DND-41 (cell line): ENCODE data around the gene CRACR2B.
A peak's percentile ranks its signal among the peaks of the same experiment; 100 is the strongest.

Experiments used
- ATAC-seq: fragments of 200-7000 bp; cut with Tn5 transposase; 3 replicates; pipeline ENCODE4 v1.9.1; 2021; ENCODE audit warnings: low read depth; ENCODE audit not compliant: insufficient read depth
- DNase-seq: peaks from one replicate; pipeline ENCODE4 v3.0.0-alpha.2; 2020
- H2AFZ ChIP-seq: 2 replicates; pipeline ENCODE4 v1.6.0; 2012; ENCODE audit warnings: low read depth, low read length
- H3K27ac ChIP-seq: 2 replicates; pipeline ENCODE4 v1.5.1; 2012; ENCODE audit warnings: low read length, inconsistent platforms
- H3K27me3 ChIP-seq: fragments of 200-600 bp; sonication (generic); 2 replicates; pipeline ENCODE4 v1.6.0; 2012; ENCODE audit warnings: low read length, mild to moderate bottlenecking, inconsistent platforms; ENCODE audit not compliant: insufficient read depth, poor library complexity
- H3K36me3 ChIP-seq: 2 replicates; pipeline ENCODE4 v1.5.1; 2012; ENCODE audit warnings: low read length, inconsistent platforms; ENCODE audit not compliant: insufficient read depth
- H3K4me1 ChIP-seq: 2 replicates; pipeline ENCODE4 v1.5.1; 2012; ENCODE audit warnings: mild to moderate bottlenecking, low read length; ENCODE audit not compliant: insufficient read depth
- H3K4me2 ChIP-seq: 2 replicates; pipeline ENCODE4 v1.6.0; 2012; ENCODE audit warnings: mild to moderate bottlenecking, moderate library complexity, low read length, inconsistent platforms; ENCODE audit not compliant: insufficient read depth
- H3K4me3 ChIP-seq, 2 experiments: fragments of 200-600 bp in 1 of 2; shearing (Covaris generic) in 1 of 2; 2 replicates each; pipeline ENCODE4 v1.5.1; 2012 to 2016; ENCODE audit warnings: inconsistent platforms in 2 of 2, low read length in 2 of 2, mild to moderate bottlenecking in 2 of 2, low read depth in 1 of 2, moderate library complexity in 1 of 2
- H3K79me2 ChIP-seq: 2 replicates; pipeline ENCODE4 v1.6.0; 2012; ENCODE audit warnings: low read length, inconsistent platforms; ENCODE audit not compliant: insufficient read depth
- H3K9ac ChIP-seq: 2 replicates; pipeline ENCODE4 v1.6.0; 2012; ENCODE audit warnings: low read depth, mild to moderate bottlenecking, inconsistent platforms, low read length, moderate library complexity
- H3K9me3 ChIP-seq: 2 replicates; pipeline ENCODE4 v1.5.1; 2012; ENCODE audit warnings: low read length, moderate library complexity, mild to moderate bottlenecking, inconsistent platforms; ENCODE audit not compliant: insufficient read depth, severe bottlenecking
- H4K20me1 ChIP-seq: 2 replicates; pipeline ENCODE4 v1.6.0; 2012; ENCODE audit warnings: low read length; ENCODE audit not compliant: insufficient read depth
- EZH2 ChIP-seq: IDR thresholded peaks from 3 replicates; pipeline ENCODE4 v1.6.1; 2012; ENCODE audit warnings: borderline replicate concordance, low read depth, mild to moderate bottlenecking, moderate library complexity, low read length, inconsistent platforms; ENCODE audit not compliant: severe bottlenecking
- TF ChIP-seq, protein P1 (sequence below): IDR thresholded peaks from 2 replicates; pipeline ENCODE4 v1.5.1; 2012; ENCODE audit warnings: borderline replicate concordance, low read length, moderate library complexity, mild to moderate bottlenecking; ENCODE audit not compliant: poor library complexity, severe bottlenecking; ENCODE audit errors: extremely low read depth

Gene CRACR2B

DNA sequence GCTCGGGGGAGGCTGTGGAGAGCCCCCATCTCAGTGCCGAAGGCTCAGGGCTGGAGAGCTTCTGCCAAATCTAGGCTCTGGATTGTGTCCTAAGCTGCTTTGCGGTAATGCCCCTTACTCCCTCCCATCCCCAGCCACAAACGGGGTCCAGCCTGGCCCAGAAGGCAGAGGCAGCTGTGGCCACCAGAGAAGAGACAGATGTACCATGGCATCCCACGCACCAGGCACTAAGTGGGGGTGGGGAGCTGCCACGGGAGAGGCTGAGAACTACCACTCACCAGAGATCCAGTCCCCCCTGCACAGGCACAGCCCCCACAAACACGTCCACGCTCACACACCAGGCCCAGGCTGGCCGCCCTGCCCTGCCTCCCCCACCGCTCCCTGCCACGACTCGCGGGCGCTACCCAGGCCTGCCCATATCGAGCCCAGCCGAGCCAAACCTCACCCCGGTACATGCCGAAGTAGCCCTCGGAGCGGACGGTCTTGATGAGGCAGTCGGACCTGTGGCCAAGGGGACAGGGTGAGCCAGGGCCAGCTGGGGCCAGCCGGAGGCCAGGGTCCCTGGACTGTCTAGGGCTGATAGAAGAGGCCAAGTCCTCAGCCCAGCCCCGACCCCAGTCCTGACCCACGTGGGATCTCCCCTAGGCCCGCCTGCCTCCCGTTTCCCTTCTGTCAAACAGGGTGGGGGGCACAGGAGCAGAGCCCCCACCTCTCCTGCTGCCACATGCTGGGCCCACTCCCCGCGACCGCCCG is 33.5 kb upstream of the CRACR2B start:
- H3K9ac ChIP-seq, result no peak overlapping the region
- H3K27ac ChIP-seq, result no peak overlapping the region
- peaks cover 20% of the 10 kb centered on the region for H3K79me2 ChIP-seq
- no peak for DNase-seq
- H3K4me2 ChIP-seq, result 0 out of 2 replicates have a peak overlapping the region, but pooled peaks have one; percentile 14
- H4K20me1 ChIP-seq, result peaks cover 43% of the 10 kb centered on the region
- H3K36me3 ChIP-seq, result peaks cover 33% of the 10 kb centered on the region
- ATAC-seq, result no peak
- peaks cover 37% of the 10 kb centered on the region for H3K4me1 ChIP-seq
- TF ChIP-seq, protein P1, sequence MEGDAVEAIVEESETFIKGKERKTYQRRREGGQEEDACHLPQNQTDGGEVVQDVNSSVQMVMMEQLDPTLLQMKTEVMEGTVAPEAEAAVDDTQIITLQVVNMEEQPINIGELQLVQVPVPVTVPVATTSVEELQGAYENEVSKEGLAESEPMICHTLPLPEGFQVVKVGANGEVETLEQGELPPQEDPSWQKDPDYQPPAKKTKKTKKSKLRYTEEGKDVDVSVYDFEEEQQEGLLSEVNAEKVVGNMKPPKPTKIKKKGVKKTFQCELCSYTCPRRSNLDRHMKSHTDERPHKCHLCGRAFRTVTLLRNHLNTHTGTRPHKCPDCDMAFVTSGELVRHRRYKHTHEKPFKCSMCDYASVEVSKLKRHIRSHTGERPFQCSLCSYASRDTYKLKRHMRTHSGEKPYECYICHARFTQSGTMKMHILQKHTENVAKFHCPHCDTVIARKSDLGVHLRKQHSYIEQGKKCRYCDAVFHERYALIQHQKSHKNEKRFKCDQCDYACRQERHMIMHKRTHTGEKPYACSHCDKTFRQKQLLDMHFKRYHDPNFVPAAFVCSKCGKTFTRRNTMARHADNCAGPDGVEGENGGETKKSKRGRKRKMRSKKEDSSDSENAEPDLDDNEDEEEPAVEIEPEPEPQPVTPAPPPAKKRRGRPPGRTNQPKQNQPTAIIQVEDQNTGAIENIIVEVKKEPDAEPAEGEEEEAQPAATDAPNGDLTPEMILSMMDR, result no peak
- no peak for TF ChIP-seq EZH2
- no peaks in the 10 kb centered on the region for H3K27me3 ChIP-seq
- H3K9me3 ChIP-seq, result no peaks in the 10 kb centered on the region
- no peak overlapping the region for H2AFZ ChIP-seq
- H3K4me3 ChIP-seq, result no peak overlapping the region

- Histone ChIP-seq H3K27me3 (no peaks in the 10 kb centered on the region), H3K9ac (peak overlapping the region; percentile 86), H3K4me1 (peaks cover 37% of the 10 kb centered on the region), H3K27ac (no peak overlapping the region), H3K4me2 (peak overlapping the region; percentile 97), H4K20me1 (peaks cover 48% of the 10 kb centered on the region), H3K4me3 (peak overlapping the region in 1 of 2 experiments; percentile 98; a peak in 3 of 4 replicates), H3K36me3 (peaks cover 41% of the 10 kb centered on the region), H3K9me3 (no peaks in the 10 kb centered on the region), H2AFZ (no peak overlapping the region), H3K79me2 (peaks cover 20% of the 10 kb centered on the region)
- no peak for TF ChIP-seq EZH2
- TF ChIP-seq, protein P1, result no peak
- ATAC-seq (no peak), DNase-seq (peak; percentile 38)
Observed at GRCh38 chr11:794766-795633, 32.7 kb upstream of the CRACR2B start.

DNA sequence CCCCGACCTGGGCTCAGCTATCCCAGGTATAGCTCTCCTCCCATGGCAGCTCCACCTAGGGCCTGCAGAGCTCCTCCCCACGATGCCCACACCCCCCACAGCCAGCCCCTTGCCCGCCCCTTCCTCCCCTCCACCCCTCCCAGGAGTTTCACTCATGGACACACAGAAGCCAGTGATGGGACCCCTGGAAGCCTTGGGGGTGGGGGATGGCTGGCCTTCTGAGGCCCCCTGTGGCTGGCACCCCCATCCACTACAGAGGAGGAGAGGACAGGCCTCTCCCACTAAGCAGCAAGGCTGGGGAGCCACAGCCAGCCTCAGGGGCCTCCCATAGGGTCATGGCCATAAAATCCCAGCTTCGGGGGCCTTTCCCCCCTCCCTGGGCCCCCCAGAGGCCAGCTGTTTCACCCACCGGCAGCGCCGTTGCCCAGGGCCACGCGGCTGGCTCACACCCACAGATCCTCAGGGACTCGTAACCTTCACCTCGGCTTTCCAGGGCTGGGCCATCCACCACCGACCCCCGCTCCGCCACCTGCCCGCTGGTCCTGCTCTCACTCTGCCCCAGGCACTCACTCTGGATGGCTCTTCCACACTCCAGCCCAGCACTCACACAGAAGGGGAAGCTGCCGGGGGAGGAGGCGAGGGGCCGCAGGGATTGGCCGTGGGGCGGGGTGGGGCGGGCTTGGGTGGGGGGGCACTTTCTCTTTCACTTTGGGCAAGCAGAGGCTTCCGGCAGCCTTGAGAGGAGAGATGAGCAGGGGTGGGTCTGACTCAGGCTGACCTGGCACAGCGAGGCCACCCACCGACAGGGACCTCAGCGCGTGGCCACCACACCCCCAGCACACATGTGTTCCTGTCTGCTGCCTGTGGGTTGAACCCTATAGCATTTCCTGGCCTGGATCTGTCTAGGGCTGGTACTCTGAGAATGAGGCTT is 31.8 kb upstream of the CRACR2B start:
- Histone ChIP-seq H3K36me3 (peaks cover 50% of the 10 kb centered on the region), H4K20me1 (peaks cover 54% of the 10 kb centered on the region), H3K79me2 (peaks cover 20% of the 10 kb centered on the region), H3K4me1 (peaks cover 37% of the 10 kb centered on the region), H2AFZ (peak overlapping the region; percentile 37; the same call in 1 of the 2 replicates), H3K4me3 (peak overlapping the region; percentile 67 to 98; a peak in 3 of 4 replicates), H3K27me3 (no peaks in the 10 kb centered on the region), H3K4me2 (peak overlapping the region; percentile 97), H3K27ac (peak overlapping the region; percentile 84), H3K9me3 (no peaks in the 10 kb centered on the region), H3K9ac (peak overlapping the region; percentile 86)
- peak; percentile 86 for DNase-seq
- TF ChIP-seq, protein P1, result peak; percentile 5
- TF ChIP-seq EZH2, result no peak
- peak; percentile 64 for ATAC-seq
